HEK293 (cell line): Measurements from ENCODE around the gene CFL1.

ENCODE experiments used
- CTCF ChIP-seq: fragments of 450-650 bp; formaldehyde crosslinking; IDR thresholded peaks from 2 replicates; pipeline ENCODE4 v1.5.1; 2016; ENCODE audit warnings: missing biosample characterization, missing genetic modification characterization
- ZNF114 ChIP-seq: fragments of 450-650 bp; formaldehyde crosslinking; IDR thresholded peaks from 2 replicates; pipeline ENCODE4 v1.5.0; 2017; ENCODE audit warnings: missing biosample characterization, missing genetic modification characterization
- ZNF138 ChIP-seq: fragments of 450-650 bp; formaldehyde crosslinking; IDR thresholded peaks from 2 replicates; pipeline ENCODE4 v1.5.1; 2016; ENCODE audit warnings: missing biosample characterization, missing genetic modification characterization, borderline replicate concordance
- ZNF18 ChIP-seq: fragments of 450-650 bp; formaldehyde crosslinking; IDR thresholded peaks from 2 replicates; pipeline ENCODE4 v1.5.1; 2016; ENCODE audit warnings: missing biosample characterization, missing genetic modification characterization
- ZNF302 ChIP-seq: fragments of 450-650 bp; formaldehyde crosslinking; IDR thresholded peaks from 2 replicates; pipeline ENCODE4 v1.5.1; 2016; ENCODE audit warnings: missing biosample characterization, missing genetic modification characterization, low read depth

GRCh38 chr11:65883058-65883761, 25.2 kb upstream of the CFL1 start:
- TF ChIP-seq ZNF138 (tag by site-specific recombination) (no peak), ZNF114 (no peak), CTCF (no peak), ZNF18 (tag by site-specific recombination) (no peak), ZNF302 (tag by site-specific recombination) (no peak)
